Prostate gland (tissue), 2 donors: ENCODE measurements around the gene FIBP.

Experiments used
- POLR2A ChIP-seq: fragments of 450-650 bp; IDR thresholded peaks from one replicate; pipeline ENCODE4 v1.6.1; 2016; ENCODE audit warnings: antibody characterized with exemption, mild to moderate bottlenecking
- POLR2AphosphoS5 ChIP-seq: sonication (generic); formaldehyde crosslinking; IDR thresholded peaks from one replicate; pipeline ENCODE4 v1.6.1; 2017; ENCODE audit warnings: antibody characterized with exemption
- TF ChIP-seq, protein P1 (sequence below), 4 experiments: fragments of 200-600 bp in 2 of 4; fragments of 450-650 bp in 2 of 4; sonication (generic) in 2 of 4; IDR thresholded peaks; 1 replicate in 3 of 4; 2 replicates in 1 of 4; pipeline ENCODE4 v1.5.1; 2016 to 2019; ENCODE audit warnings: antibody characterized with exemption in 4 of 4, mild to moderate bottlenecking in 2 of 4, moderate library complexity in 2 of 4

DNA sequence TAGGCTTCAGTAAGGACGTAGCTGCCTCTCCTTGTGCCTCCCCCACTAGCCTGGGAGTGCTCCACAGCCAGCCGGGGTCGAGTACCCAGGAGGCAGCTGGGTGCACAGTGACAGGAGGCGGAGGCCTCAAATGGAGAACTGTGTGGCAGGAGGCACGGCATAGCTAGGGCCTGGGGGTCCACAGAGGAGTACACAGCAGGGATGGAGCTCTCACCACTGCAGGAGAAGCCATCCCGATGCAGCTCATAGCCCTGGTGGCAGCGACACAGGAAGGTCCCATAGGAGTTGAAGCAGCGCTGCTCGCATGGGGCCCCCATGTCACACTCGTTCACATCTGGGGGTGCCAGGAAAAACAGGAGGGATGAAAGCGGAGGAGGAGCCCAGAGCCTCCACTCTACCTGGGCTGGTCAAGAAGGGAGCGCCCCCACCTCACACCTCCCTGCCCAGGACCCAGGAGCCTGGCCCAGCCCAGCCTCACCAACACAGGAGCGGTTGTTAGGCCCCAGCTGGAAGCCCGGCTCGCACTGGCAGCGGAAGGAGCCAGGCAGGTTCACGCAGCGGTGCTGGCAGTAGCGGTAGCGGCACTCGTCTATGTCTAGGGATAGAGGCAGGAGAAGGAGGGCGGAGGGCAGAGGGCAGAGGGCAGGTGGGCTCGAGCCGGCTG is 18.5 kb downstream of the FIBP start:
- TF ChIP-seq, protein P1, sequence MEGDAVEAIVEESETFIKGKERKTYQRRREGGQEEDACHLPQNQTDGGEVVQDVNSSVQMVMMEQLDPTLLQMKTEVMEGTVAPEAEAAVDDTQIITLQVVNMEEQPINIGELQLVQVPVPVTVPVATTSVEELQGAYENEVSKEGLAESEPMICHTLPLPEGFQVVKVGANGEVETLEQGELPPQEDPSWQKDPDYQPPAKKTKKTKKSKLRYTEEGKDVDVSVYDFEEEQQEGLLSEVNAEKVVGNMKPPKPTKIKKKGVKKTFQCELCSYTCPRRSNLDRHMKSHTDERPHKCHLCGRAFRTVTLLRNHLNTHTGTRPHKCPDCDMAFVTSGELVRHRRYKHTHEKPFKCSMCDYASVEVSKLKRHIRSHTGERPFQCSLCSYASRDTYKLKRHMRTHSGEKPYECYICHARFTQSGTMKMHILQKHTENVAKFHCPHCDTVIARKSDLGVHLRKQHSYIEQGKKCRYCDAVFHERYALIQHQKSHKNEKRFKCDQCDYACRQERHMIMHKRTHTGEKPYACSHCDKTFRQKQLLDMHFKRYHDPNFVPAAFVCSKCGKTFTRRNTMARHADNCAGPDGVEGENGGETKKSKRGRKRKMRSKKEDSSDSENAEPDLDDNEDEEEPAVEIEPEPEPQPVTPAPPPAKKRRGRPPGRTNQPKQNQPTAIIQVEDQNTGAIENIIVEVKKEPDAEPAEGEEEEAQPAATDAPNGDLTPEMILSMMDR (IDR thresholded peaks at IDR 0.05), result no peak
- TF ChIP-seq POLR2A, result no peak
- no peak for TF ChIP-seq POLR2AphosphoS5
